Upper lobe of left lung (tissue), 4 donors: ENCODE data around the gene PIK3IP1.

ENCODE experiments used
- EP300 ChIP-seq, 4 donors: sonication (generic); formaldehyde crosslinking; IDR thresholded peaks; one replicate each; pipeline ENCODE4 v1.5.1; 2017; ENCODE audit warnings: antibody characterized with exemption in 4 of 4, control low read depth in 2 of 4
- POLR2A ChIP-seq, 4 donors: fragments of 450-650 bp; IDR thresholded peaks; one replicate each; pipeline ENCODE4 v1.5.1; 2016 to 2017; ENCODE audit warnings: antibody characterized with exemption in 4 of 4, mild to moderate bottlenecking in 2 of 4
- POLR2AphosphoS5 ChIP-seq, 2 donors: sonication (generic); formaldehyde crosslinking; IDR thresholded peaks; one replicate each; pipeline ENCODE4 v1.5.1; 2017; ENCODE audit warnings: antibody characterized with exemption in 2 of 2
- TF ChIP-seq, protein P1 (sequence below), 6 experiments: fragments of 450-650 bp in 4 of 6; fragments of 200-600 bp in 2 of 6; sonication (generic) in 2 of 6; IDR thresholded peaks; one replicate each; pipeline ENCODE4 v1.5.1; 2016 to 2019; ENCODE audit warnings: antibody characterized with exemption in 6 of 6

DNA sequence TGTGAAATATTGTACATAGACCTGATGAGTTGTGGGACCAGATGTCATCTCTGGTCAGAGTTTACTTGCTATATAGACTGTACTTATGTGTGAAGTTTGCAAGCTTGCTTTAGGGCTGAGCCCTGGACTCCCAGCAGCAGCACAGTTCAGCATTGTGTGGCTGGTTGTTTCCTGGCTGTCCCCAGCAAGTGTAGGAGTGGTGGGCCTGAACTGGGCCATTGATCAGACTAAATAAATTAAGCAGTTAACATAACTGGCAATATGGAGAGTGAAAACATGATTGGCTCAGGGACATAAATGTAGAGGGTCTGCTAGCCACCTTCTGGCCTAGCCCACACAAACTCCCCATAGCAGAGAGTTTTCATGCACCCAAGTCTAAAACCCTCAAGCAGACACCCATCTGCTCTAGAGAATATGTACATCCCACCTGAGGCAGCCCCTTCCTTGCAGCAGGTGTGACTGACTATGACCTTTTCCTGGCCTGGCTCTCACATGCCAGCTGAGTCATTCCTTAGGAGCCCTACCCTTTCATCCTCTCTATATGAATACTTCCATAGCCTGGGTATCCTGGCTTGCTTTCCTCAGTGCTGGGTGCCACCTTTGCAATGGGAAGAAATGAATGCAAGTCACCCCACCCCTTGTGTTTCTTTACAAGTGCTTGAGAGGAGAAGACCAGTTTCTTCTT lies 12.3 kb downstream of the PIK3IP1 start:
- no peak for TF ChIP-seq POLR2A (IDR thresholded peaks at IDR 0.05)
- TF ChIP-seq, protein P1, sequence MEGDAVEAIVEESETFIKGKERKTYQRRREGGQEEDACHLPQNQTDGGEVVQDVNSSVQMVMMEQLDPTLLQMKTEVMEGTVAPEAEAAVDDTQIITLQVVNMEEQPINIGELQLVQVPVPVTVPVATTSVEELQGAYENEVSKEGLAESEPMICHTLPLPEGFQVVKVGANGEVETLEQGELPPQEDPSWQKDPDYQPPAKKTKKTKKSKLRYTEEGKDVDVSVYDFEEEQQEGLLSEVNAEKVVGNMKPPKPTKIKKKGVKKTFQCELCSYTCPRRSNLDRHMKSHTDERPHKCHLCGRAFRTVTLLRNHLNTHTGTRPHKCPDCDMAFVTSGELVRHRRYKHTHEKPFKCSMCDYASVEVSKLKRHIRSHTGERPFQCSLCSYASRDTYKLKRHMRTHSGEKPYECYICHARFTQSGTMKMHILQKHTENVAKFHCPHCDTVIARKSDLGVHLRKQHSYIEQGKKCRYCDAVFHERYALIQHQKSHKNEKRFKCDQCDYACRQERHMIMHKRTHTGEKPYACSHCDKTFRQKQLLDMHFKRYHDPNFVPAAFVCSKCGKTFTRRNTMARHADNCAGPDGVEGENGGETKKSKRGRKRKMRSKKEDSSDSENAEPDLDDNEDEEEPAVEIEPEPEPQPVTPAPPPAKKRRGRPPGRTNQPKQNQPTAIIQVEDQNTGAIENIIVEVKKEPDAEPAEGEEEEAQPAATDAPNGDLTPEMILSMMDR (IDR thresholded peaks at IDR 0.05) = no peak
- no peak for TF ChIP-seq POLR2AphosphoS5 (IDR thresholded peaks at IDR 0.05)
- no peak for TF ChIP-seq EP300 (IDR thresholded peaks at IDR 0.05)
